HG03066 (cell line): ENCODE measurements around the gene ACAD8.
A peak's percentile ranks its signal among the peaks of the same experiment; 100 is the strongest.
"Not testable (repeated sequence)": the region's sequence is repeated elsewhere in the genome, so short reads cannot be mapped to it uniquely, and the experiment has no call there.

Experiments
- ATAC-seq: cut with Tn5 transposase; IDR thresholded peaks from one replicate; pipeline ENCODE4 v1.9.1; 2021; ENCODE audit warnings: low read depth; ENCODE audit not compliant: unreplicated experiment

Gene ACAD8

GRCh38 chr11:134264966-134265764 is 11.8 kb downstream of the ACAD8 start:
- no peak for ATAC-seq

GRCh38 chr11:134266440-134266839 is 13.1 kb downstream of the ACAD8 start:
- ATAC-seq: no peak

- ATAC-seq: no peak
Observed at GRCh38 chr11:134266841-134267251, 13.5 kb downstream of the ACAD8 start.

- ATAC-seq: no peak
Observed at GRCh38 chr11:134267461-134267860, 14.1 kb downstream of the ACAD8 start.

GRCh38 chr11:134267966-134268365 is 14.6 kb downstream of the ACAD8 start:
- no peak for ATAC-seq

GRCh38 chr11:134270250-134270714 is 16.9 kb downstream of the ACAD8 start:
- ATAC-seq: no peak

- no peak for ATAC-seq
Observed at GRCh38 chr11:134271978-134272377, 18.6 kb downstream of the ACAD8 start.

GRCh38 chr11:134272381-134273316 is 19.3 kb downstream of the ACAD8 start:
- no peak for ATAC-seq

- no peak for ATAC-seq
Observed at GRCh38 chr11:134273317-134273712, 19.9 kb downstream of the ACAD8 start.

GRCh38 chr11:134275188-134275533 is 21.8 kb downstream of the ACAD8 start:
- ATAC-seq: no peak

- ATAC-seq: peak; percentile 68
Observed at GRCh38 chr11:134275534-134276395, 22.4 kb downstream of the ACAD8 start, which contains the start of gene GLB1L3. Gene GLB1L3, plus strand, starts transcription at chr11:134276379. Its CDS starts 362 bp downstream, at chr11:134276741.

- ATAC-seq: no peak
Observed at GRCh38 chr11:134276396-134277182, 23.2 kb downstream of the ACAD8 start.

GRCh38 chr11:134277183-134278001 is 24.0 kb downstream of the ACAD8 start:
- no peak for ATAC-seq

GRCh38 chr11:134278356-134278755 is 25.0 kb downstream of the ACAD8 start:
- no peak for ATAC-seq

GRCh38 chr11:134281635-134282034 is 28.3 kb downstream of the ACAD8 start:
- ATAC-seq: not testable (repeated sequence)

GRCh38 chr11:134282121-134283045 is 29.0 kb downstream of the ACAD8 start:
- ATAC-seq: no peak

GRCh38 chr11:134283461-134284230 is 30.3 kb downstream of the ACAD8 start:
- ATAC-seq: no peak
